Smooth muscle cell (in vitro differentiated cells): ENCODE results near the gene VRK3. TPM values are rescaled to one million over a fixed set of nuclear protein-coding genes. Genes with fewer than 3 reads are reported as not detected.
A peak's percentile ranks its signal among the peaks of the same experiment; 100 is the strongest.

Experiments used
- DNase-seq: peaks from one replicate; lab custom pipeline; 2025; ENCODE audit not compliant: unreplicated experiment; lab: John Stamatoyannopoulos, UW
- H2AFZ ChIP-seq: fragments of 200-600 bp; sonication (generic); 2 replicates; pipeline ENCODE4 v1.6.0; 2016; ENCODE audit warnings: antibody characterized with exemption, low read depth, mild to moderate bottlenecking
- H3F3A ChIP-seq: fragments of 200-600 bp; sonication (generic); 2 replicates; pipeline ENCODE4 v1.6.0; 2017; ENCODE audit warnings: antibody characterized with exemption, low read depth
- H3K27ac ChIP-seq: fragments of 200-600 bp; sonication (generic); 2 replicates; pipeline ENCODE4 v1.5.1; 2016; ENCODE audit warnings: low read depth, mild to moderate bottlenecking
- H3K27me3 ChIP-seq: fragments of 200-600 bp; sonication (generic); 2 replicates; pipeline ENCODE4 v1.6.1; 2016; ENCODE audit warnings: low read depth, mild to moderate bottlenecking
- H3K36me3 ChIP-seq: fragments of 200-600 bp; sonication (generic); 2 replicates; pipeline ENCODE4 v1.5.1; 2016; ENCODE audit warnings: low read depth
- H3K4me1 ChIP-seq: fragments of 200-600 bp; sonication (generic); 2 replicates; pipeline ENCODE4 v1.5.1; 2016; ENCODE audit warnings: low read depth
- H3K4me2 ChIP-seq: fragments of 200-600 bp; sonication (generic); 2 replicates; pipeline ENCODE4 v1.6.0; 2016; ENCODE audit warnings: mild to moderate bottlenecking
- H3K4me3 ChIP-seq: fragments of 200-600 bp; sonication (generic); 2 replicates; pipeline ENCODE4 v1.5.1; 2016; ENCODE audit warnings: mild to moderate bottlenecking
- H3K79me2 ChIP-seq: fragments of 200-600 bp; sonication (generic); 2 replicates; pipeline ENCODE4 v1.6.0; 2016; ENCODE audit warnings: low read depth, mild to moderate bottlenecking
- H3K9ac ChIP-seq: fragments of 200-600 bp; sonication (generic); 2 replicates; pipeline ENCODE4 v1.6.0; 2016; ENCODE audit warnings: low read depth
- H3K9me3 ChIP-seq: fragments of 200-600 bp; sonication (generic); replicated peaks from 2 replicates; pipeline ENCODE4 v1.5.1; 2016; ENCODE audit warnings: low read depth
- H4K20me1 ChIP-seq: fragments of 200-600 bp; sonication (generic); 2 replicates; pipeline ENCODE4 v1.6.0; 2016; ENCODE audit warnings: low read depth
- WGBS: methylation state at CpG from one replicate; pipeline ENCODE4 v1.1.7; 2016; ENCODE audit warnings: low lambda C conversion rate; 5-methylcytosine and 5-hydroxymethylcytosine counted together
- polyA plus RNA-seq: library from polyadenylated mRNA; unstranded; fragments of >200 nt; fragmentation: Nextera tagmentation; extraction: Ambion mirVana; gene quantifications from 2 replicates; pipeline ENCODE4 v1.2.1, GENCODE V29; 2016
- total RNA-seq: library from RNA; depleted of rRNA; stranded (reverse); fragments of >200 nt; gene quantifications from 2 replicates; pipeline ENCODE4 v1.2.3, GENCODE V29; 2014
- TF ChIP-seq, protein P1 (sequence below): fragments of 200-600 bp; sonication (generic); IDR thresholded peaks from 2 replicates; pipeline ENCODE4 v1.5.1; 2017; ENCODE audit warnings: borderline replicate concordance, mild to moderate bottlenecking, antibody characterized with exemption; ENCODE audit not compliant: insufficient read depth, poor library complexity, severe bottlenecking

VRK3 gene
- total and polyA plus RNA-seq, 2 experiments from 2014 or later: 24.6 to 41.4 TPM

- H3K4me2 ChIP-seq: no peak overlapping the region
- H3K4me3 ChIP-seq: no peak overlapping the region
- H4K20me1 ChIP-seq: peaks cover 21% of the 10 kb centered on the region
- H2AFZ ChIP-seq: no peak overlapping the region
- no peak for DNase-seq
- H3K79me2 ChIP-seq: peaks cover 17% of the 10 kb centered on the region
- H3K4me1 ChIP-seq: peaks cover 3% of the 10 kb centered on the region
- 96% methylated on average over 7 of the region's 7 CpGs for WGBS
- H3F3A ChIP-seq: peaks cover 18% of the 10 kb centered on the region
- TF ChIP-seq, protein P1, sequence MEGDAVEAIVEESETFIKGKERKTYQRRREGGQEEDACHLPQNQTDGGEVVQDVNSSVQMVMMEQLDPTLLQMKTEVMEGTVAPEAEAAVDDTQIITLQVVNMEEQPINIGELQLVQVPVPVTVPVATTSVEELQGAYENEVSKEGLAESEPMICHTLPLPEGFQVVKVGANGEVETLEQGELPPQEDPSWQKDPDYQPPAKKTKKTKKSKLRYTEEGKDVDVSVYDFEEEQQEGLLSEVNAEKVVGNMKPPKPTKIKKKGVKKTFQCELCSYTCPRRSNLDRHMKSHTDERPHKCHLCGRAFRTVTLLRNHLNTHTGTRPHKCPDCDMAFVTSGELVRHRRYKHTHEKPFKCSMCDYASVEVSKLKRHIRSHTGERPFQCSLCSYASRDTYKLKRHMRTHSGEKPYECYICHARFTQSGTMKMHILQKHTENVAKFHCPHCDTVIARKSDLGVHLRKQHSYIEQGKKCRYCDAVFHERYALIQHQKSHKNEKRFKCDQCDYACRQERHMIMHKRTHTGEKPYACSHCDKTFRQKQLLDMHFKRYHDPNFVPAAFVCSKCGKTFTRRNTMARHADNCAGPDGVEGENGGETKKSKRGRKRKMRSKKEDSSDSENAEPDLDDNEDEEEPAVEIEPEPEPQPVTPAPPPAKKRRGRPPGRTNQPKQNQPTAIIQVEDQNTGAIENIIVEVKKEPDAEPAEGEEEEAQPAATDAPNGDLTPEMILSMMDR: no peak
- no peak overlapping the region for H3K9ac ChIP-seq
- H3K27me3 ChIP-seq: no peaks in the 10 kb centered on the region
- H3K27ac ChIP-seq: no peak overlapping the region
- no peaks in the 10 kb centered on the region for H3K36me3 ChIP-seq
- H3K9me3 ChIP-seq: no peaks in the 10 kb centered on the region
Measured at GRCh38 chr19:49931293-49932040, 93.7 kb downstream of the VRK3 start.

GRCh38 chr19:49930483-49931011 is 94.6 kb downstream of the VRK3 start:
- Histone ChIP-seq H3K27me3 (no peaks in the 10 kb centered on the region), H3K27ac (no peak overlapping the region), H3K79me2 (peaks cover 26% of the 10 kb centered on the region), H3K9ac (no peak overlapping the region), H3K4me3 (peak overlapping the region; percentile 84), H4K20me1 (peaks cover 25% of the 10 kb centered on the region), H3K4me1 (peaks cover 3% of the 10 kb centered on the region), H3K4me2 (peak overlapping the region; percentile 91), H3F3A (peaks cover 18% of the 10 kb centered on the region), H2AFZ (no peak overlapping the region), H3K36me3 (no peaks in the 10 kb centered on the region), H3K9me3 (no peaks in the 10 kb centered on the region)
- TF ChIP-seq, protein P1: no peak
- 57% methylated on average over 10 of the region's 15 CpGs for WGBS
- DNase-seq: no peak

DNA sequence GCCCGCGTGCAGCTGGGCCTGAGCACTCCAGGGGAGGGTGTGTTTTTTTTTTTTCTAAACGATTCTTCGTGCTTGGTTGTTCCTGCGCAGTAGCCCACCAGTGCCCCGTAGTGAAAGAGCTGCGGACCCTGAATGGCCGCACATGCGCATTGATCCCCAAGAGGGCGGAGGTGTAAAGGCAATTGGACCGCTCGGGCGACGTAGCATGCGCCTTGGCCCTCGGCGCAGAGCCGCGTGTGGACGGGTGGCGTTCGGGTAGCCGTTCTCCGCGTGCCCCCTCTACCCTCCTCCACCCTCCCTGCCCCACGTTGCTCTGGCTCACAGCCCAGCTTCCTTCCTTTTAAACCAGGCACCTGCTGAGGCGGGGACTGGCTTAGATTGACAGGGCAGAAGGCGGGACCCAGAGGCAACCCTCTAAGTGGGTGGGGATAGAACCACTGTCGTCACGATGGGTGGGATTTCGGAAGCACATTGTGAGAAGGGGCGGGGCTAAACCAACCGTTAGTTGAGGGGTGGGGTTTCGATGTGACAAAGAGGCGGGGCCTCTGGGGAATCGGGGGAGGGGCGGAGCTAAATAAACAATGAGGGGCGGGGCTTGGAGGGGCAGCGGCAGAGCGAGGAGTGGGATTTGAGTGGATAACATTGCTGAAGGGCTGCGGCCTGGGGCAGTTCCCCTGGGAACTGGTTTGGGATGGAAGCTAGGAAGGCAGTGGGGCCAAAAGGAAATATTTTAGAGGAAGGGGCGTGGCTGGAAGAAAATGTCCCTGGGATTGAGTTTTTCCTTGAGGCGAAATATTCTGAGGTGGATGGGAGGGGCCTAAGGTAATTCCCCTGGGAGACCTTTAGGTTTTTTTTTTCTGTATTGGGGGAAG is 95.3 kb downstream of the VRK3 start:
- Histone ChIP-seq H3K27ac (peak overlapping the region; percentile 91), H3K36me3 (no peaks in the 10 kb centered on the region), H3K9ac (peak overlapping the region; percentile 91), H4K20me1 (peaks cover 32% of the 10 kb centered on the region), H2AFZ (peak overlapping the region; percentile 89), H3K27me3 (no peaks in the 10 kb centered on the region), H3K4me2 (peak overlapping the region; percentile 91), H3K9me3 (no peaks in the 10 kb centered on the region), H3K79me2 (peaks cover 33% of the 10 kb centered on the region), H3F3A (peaks cover 18% of the 10 kb centered on the region), H3K4me1 (peaks cover 3% of the 10 kb centered on the region), H3K4me3 (peak overlapping the region; percentile 84)
- peak; percentile 92 for DNase-seq
- 4% methylated on average over 40 of the region's 43 CpGs for WGBS
- TF ChIP-seq, protein P1: no peak
